GM21786 (cell line): ENCODE results near the gene FBXO48.

Experiments used
- ATAC-seq: cut with Tn5 transposase; IDR thresholded peaks from one replicate; pipeline ENCODE4 v1.9.1; 2021; ENCODE audit not compliant: unreplicated experiment

Gene FBXO48

DNA sequence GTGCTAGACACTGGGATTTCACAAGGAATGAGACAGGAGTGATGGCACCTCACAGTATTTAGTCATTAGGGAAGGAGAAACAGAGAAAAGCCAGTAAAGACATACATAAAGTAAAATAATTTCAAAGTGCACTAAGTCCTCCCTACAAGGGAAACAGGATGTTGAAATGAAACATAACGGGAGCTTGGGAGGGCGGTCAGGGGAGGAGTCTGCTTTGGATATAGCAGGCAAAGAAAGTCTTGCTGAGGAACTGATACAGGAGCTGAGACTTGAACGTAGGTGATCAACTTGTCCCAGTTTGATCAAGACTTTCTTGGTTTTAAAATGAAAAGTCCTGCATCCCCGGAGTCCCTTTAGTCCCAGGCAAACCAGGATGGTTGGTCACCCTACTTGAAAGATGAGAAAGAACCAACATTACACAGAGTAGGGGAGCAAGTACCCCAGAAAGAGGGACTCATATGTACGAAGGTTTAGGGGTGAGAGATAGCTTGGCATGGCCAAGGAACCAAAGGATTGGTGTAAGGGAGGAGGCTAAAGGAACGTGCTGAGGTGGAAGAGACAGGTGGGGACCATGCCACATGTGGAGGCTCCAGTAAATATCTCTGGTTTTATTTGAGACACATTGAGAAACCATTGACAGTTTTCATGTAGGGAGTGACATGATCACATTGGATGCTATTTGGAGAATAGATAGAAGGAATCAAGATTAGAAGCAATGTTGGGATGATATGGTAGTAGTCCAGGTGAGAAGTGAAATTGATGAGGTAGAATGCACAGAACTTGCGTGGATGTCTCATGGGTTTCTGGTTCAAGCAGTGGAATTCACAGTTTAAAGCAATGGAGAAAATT lies 28.4 kb downstream of the FBXO48 start:
- no peak for ATAC-seq

DNA sequence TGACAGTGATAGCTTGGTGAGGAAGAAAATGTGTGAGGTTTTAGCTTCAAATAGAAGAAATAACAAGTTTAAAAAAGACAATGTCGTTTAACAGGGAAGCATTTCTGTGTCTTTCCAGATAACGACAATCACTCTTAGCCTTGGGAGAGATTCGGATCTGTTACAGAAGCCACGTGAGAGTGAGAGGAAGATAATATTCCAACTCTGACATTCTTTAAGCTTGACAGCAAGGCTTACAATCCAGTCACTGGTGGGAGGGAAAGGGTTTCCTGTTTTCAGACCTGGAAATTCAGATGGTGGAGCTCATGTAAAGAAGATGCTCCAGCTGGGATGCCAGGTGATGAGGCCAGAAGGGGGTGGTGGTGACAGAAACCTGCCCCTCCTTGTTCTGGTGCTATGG lies 30.8 kb downstream of the FBXO48 start:
- ATAC-seq: no peak

DNA sequence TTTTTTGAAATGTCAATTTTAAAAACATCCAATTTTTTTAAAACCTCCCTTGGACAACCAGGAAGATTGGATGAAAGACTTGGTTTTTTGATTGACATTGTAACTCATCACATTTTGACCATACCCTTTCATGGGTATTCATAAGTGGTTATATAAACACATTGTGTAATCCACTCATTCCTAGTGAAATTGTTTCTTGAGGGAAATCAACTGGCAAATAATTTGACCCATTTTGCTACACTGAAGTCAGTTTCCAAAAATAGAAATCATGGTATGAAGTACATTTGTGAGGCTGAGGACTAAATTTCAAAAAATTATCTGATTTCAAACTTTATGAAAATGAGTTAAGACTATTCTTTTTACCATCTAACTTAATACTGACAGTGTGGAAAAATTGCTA lies 31.5 kb downstream of the FBXO48 start:
- ATAC-seq: no peak

DNA sequence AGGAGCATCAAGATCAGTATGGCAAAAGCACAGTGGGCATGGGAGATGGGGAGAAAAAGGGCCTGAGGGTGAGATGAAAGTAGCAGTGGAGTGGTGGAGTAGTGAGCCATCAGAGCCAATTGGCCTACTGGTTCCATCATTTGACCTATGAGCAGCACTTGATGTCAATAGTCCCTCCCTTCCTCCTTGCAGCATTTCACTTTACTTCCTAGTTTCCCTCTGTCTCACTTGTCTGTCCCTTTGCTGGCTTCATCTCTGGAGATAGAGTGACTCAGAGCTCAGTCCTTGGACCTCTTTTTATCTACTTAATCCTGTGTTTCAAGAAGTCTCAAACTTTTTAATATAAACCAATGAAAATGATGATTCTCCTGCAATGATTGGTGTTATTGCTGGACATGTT lies 32.1 kb downstream of the FBXO48 start:
- no peak for ATAC-seq

DNA sequence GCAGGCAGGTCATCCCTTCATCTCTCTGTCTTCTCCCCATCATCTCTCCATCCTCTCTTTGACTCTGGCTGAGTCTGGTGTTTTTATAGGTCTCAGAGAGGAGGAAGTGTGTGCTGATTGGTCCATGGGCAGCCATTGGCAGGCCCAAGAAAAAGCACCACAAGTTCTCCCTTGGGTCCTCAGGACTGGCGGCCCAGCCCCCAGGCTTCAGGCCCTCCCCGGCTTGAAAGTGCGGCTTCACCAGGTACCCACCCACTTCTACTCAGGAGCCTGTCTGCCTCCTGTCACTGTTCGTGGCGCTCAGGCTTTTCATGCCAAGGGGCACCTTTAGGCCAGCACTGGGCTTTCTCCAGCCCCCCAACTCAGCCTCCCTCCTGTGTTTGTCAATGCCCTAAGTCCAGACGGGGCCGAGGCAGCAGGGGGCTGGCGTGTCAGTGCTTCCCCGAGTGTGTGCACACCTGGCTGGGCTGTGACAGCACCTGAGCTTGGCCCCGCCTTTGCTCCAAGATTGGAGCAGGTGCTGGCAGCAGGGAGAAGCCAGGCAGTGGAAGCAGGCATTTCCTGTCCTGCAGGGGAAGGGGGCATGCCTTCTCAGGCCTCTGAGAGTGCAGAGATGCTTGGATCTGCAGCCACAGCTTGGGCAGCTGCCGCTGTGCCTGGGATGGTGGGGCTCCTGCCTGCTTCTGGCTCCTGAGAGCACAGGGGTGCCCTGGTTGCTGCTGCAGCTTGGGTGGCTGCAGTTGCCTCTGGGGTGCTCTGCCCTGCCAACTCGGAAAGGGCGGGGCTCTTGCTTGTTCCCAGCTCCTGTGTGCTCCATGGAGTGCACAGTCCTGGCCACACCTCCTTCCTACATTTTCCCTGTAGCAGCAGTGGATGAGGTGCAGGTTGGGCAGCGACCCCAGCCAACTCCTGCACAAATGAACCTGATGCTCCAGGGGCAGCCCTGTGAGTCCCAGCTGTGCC lies 34.1 kb downstream of the FBXO48 start:
- ATAC-seq: no peak

DNA sequence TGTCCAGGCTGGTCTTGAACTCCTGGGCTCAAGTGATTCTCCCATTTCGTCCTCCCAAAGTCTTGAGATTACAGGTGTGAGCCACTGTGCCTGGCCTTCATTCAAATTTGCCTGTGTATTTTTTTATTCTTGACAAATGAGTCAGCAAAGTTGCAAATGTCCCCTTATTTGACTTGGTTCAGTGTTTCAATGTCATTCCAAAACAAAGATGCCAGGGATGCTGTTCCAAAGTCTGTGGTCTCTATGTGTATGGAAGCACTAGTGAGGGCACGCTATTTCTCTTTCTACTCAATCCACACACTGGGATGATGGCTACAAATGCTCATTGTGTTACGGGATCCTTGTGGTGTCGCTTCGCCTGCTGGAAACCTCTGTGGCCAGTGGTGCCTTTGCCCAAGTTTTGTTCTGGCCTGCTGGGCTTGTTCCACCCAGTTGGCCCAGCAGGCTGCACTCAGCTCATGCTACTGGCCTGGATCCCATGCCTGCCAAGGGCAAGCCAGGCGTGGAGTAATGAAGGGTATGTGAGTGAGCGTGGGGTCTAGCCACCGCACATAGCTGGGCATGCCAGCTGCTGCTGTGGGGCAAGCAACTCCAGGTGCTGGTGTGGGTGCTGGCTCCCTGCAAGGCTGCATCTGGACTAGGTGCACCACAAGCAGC lies 35.6 kb downstream of the FBXO48 start:
- no peak for ATAC-seq

DNA sequence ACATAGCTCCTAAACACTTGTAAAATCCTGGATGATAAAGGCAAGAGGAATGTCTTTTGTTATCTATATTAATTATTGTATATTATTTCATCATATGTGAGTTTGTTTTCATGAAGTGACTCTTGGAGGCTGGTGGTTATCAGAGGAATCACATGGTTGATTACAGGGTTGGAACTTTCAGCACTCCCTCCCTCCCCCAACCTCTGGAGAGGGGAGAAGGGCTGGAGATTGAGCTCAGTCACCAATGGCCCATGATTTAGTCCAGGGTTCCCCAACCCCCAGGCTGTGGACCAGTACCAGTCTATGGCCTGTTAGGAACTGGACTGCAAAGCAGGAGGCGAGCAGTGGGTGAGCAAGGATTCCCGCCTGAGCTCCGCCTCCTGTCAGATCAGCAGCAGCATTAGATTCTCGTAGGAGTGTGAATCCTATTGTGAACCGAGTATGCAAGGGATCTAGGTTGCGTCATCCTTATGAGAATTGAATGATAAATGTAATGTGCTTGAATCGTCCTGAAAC lies 37.7 kb downstream of the FBXO48 start:
- no peak for ATAC-seq

DNA sequence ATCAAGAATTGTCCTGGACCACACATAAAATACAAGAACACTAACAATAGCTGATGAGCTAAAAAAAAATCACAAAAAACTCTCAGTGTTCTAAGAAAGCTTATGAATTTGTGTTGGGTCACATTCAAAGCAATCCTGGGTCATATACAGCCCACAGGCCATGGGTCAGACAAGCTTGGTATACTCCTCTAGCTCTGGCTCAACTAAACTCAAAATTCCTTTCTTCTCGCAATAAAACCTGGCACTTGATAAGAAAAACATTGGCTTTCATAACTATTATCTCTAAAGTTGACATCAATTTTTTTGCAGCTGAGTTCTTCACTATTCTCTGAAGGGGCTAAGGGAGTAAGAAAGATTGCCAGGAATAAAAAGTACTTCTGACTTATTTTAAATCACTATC lies 38.3 kb downstream of the FBXO48 start:
- no peak for ATAC-seq

DNA sequence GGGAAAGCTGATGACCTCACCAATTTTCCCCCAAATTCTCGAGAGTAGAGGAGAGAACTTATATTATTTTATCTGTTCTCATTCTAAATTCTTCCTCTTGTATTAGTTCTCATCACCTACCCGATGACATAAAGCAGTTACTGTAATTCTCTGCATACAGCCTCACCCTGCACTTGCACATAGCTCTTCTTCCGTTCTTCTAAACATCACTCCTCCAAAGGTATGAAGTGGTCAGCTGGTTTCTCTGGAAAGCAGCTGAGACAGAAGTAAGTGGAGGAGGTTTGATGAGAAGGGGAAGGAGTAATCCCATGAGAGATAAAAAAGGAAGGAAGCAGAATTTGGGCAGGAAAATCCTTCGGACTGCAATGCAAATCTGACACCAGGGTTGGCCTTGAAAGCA lies 39.0 kb downstream of the FBXO48 start:
- ATAC-seq: no peak

DNA sequence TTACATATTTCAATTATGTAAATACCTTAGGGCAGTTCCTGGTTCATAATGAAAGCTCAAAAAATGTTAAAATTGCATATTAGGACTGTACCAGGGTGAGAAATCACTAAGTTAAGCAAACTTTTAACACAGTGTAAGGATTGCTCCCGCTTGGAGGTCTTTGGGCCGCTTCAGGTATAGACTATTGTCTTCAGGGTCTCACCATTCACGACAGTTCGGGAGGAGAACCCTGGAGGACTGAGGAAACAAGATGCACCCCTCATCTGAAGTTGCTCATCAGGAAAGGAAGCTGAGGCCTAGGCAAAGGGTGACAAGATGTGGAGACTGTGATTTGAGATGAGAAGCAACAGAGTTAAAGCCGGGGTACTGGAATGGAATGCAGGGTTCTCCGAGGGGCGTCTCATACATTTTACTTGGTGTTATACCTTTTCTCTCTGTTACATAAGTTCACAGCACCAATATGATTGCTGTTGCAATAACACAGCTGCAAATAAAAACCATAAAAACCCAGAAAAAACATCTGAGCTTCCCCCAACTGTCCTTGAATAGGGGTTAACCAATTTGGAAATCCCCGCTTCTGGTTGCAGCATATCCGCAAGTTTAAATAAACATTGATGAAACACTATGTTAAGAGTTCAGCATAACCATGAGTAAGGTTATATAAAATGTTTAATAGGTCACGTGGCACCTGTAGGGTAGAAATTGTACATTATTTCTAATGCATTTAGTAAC lies 40.1 kb downstream of the FBXO48 start:
- no peak for ATAC-seq

DNA sequence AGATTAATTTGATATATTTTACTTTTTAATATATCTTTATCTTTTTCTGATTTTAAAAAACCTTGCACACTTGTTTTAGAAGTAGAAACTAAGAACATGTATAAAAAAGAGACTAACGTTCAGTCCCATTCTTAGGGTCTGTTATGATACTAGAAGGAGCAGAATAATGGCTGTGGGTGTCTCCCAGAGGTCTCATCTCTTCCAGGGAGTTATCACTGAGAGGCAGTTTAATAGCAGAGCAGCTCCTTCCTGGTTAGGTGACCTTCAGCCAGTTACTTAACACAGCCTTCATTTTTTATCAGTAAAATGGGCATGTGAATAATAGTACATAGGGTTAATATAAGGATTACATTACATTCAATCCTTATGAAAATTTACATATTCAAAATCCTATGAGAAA lies 40.6 kb downstream of the FBXO48 start:
- ATAC-seq: no peak

DNA sequence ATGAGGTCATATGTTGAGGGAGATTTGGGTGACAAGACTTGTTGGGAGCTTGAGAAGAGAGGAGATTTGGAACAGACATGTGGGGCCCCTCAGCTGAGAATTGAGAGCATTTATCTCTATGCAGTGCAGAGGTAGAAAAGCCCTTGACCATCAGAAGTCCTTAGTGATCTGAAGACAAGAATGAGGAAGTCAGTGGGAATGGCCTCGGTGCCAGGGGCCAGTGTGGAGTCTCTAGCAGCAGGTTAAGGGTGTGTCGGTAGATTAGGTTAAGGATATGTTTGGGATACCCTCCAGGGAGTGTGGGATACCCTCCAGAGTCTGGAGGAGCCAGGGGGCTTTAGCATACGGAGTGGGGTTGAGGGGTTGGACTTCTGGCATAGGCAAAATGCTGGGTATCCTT lies 41.6 kb downstream of the FBXO48 start:
- ATAC-seq: no peak

DNA sequence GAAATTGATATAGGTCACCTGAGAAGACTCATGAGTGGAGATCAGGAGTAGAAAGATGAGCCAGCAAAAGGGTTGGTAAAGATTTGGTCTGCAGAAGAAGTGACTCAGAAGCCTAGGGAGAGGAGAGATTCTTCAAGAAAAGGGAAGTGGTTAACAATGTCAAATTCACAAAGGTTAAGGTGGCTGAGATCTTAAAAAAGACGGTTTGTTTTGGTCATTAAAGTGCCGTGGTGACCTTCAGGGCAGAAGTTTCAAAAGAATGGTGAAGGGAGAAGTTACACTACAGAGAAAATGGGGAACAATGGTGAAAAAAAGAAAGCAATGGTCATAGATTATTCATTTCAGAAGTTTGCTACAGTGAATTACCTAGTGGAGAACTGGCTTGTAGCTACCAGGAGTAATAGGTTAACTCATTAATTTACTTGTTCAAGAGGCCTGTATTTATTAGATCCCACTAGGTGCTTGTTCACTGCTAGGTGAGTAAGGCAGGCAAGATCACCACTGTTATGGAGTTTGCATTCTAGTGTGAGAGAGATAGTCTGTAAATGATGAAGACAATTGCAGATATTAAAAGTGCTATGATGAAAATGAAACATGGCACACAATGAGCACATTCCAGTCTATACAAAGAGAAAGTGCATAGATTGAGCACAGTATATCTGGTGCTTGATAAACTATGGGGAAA lies 43.0 kb downstream of the FBXO48 start:
- ATAC-seq: peak; percentile 73

DNA sequence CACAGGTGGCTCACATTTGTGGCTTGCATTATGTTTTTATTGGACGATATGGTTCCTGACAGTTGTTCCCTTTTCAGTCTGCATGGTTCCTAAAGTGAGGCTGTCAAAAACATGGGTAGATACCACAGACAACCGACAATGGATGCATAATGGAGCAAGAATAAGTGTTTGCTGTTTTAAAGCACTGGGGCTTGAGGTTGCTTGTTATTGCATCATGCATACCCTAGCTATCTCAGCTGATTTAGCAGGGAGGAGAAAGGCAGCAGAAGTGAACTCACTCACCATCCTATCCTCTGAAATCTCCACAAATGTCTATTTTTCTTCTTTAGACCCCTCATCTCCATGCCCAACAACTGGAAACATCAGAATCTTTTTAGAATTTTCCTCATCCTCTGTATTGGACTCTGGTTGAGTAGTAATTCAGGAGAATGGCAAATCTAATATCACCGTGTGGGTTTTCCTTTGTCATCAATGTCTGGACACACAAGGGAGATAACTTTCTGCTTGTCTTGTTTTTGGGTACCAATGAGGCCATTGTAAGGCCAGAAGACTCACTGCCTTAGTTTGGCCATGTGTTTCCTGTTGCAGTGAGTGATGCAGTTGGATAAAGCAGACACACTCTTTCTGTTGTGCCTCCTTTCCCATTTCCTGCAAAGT lies 46.7 kb downstream of the FBXO48 start:
- ATAC-seq: no peak

DNA sequence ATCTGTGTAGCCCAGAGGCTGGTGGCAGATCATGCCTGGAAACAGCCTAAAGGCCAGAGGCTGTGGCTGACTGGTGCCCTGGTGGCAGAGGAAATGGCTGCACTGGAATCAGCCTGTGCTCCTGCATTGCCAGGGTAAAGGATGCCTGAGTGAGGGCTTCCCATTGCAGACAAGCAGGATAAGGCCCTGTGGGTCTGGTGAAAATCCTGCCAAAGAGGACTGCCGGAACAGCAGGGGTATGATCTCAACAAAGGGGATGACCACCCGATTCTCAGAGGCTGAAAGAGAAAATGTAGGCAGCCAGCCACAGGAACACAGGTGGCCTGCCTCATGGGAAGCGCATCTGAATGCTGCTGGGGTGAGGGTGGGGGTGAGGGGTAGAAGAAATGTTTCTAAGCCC lies 48.2 kb downstream of the FBXO48 start:
- ATAC-seq: peak; percentile 41

DNA sequence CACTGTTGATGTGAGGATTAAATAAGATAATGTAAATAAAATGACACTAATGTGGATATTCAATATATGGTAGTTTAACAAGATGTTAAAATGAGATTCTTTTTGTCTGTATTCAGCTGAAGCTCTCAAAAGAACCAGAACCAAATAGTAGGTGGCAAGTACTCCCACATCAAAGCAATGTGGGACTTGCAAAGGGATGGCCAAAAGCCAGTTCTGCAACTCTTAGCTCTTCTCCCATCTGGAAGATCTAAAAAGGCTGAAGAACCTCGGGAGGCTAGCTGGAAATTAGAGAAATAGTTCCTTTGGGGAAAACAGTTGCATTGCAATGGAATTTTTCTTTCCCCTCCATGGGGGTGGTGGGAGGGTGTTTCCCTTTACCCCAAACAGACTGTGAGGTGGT lies 48.7 kb downstream of the FBXO48 start:
- no peak for ATAC-seq

DNA sequence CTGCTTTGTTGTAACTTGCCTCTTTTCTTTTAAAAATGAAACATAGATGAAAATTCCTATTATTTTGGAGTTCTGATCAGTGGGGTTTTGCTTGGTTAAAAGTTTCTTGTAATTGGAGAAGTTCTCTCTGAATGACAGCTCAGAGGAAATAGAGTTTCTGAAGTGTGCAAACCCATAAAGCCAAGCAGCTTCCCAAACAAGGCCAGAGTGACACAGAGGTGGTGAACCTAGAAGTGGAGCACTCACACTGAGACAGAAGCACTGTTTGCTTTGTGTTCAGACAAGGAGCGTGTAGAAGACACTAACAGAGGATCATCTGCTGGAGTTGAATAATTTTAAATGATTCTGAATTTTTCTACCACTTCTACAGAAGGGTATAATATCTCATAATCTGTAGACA lies 49.2 kb downstream of the FBXO48 start:
- ATAC-seq: no peak

DNA sequence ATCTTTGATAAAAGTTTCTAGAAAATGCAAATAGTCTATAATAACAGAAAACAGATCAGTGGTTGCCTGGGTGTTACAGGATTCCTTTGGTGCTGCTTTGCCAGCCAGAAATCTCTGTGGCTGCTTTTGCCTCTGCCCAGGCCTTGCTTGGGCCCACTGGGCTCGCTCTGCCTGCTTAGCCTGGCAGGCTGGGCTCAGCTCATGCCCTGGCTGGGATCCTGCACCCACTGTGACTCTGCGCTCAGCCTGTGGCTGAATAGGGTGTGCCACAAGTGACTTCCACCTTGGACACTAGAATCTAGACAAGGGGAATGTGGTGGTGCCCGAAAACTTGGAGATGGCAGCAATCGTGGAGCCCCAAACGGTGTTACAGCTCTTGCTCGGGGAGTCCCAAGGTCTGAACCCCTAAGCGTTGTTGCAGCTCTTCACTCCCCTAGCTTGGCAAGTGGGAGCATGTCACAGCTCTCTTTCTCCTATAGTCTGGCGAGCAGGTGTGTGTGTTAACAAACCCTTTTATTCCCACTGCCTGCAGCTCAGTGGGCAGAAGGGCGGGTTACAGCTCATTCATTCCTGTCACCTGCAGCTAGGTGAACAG lies 50.9 kb downstream of the FBXO48 start:
- ATAC-seq: no peak

DNA sequence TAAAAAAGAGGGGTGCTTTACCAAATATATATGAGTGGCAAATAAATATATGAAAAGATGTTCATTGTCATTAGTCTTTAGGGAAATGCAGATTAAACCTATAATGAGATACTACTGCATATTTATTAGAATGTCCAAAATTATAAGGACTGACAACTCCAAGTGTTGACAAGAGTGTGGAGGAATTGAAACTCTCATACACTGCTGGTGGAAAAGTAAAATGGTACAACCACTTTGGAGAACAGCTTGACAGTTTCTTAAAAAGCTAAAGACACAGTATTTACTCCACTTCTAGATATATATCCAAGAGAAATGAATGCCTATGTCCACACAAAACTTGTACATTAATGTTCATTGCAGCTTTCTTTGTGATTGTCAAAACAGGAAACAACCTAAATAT lies 51.6 kb downstream of the FBXO48 start:
- ATAC-seq: no peak
